Gastrocnemius medialis (tissue), 4 donors: ENCODE measurements around the gene ZNF683. TPM values are rescaled to one million over a fixed set of nuclear protein-coding genes. Genes with fewer than 3 reads are reported as not detected.

Experiments used
- ATAC-seq, 2 donors: fragments of 150-250 bp; one replicate each; pipeline ENCODE4 v1.9.1; 2016
- DNase-seq, 2 donors: peaks; one replicate each; pipeline ENCODE4 v3.0.0-alpha.2; 2019
- H3K27ac ChIP-seq, 4 donors: fragments of 200-600 bp; sonication (generic); 1 replicate in 1 of 4; 2 replicates in 3 of 4; pipeline ENCODE4 v1.5.1; 2016 to 2018; ENCODE audit warnings: mild to moderate bottlenecking in 2 of 4, moderate library complexity in 1 of 4
- H3K27me3 ChIP-seq, 3 donors: fragments of 200-600 bp; sonication (generic) in 2 of 3; 1 replicate in 1 of 3; 2 replicates in 2 of 3; pipeline versions ENCODE4 v1.5.1 to v1.6.0; 2016 to 2019; ENCODE audit warnings: mild to moderate bottlenecking in 1 of 3, moderate library complexity in 1 of 3
- H3K36me3 ChIP-seq, 2 donors: fragments of 200-600 bp; sonication (generic) in 1 of 2; one replicate each; pipeline ENCODE4 v1.5.1; 2017 to 2018
- H3K4me1 ChIP-seq, 2 donors: fragments of 200-600 bp; sonication (generic) in 1 of 2; one replicate each; pipeline ENCODE4 v1.5.1; 2016 to 2017; ENCODE audit warnings: mild to moderate bottlenecking in 2 of 2
- H3K4me3 ChIP-seq, 4 donors: fragments of 200-600 bp; sonication (generic) in 3 of 4; 1 replicate in 1 of 4; 2 replicates in 3 of 4; pipeline ENCODE4 v1.5.1; 2016 to 2019; ENCODE audit warnings: mild to moderate bottlenecking in 2 of 4
- H3K9me3 ChIP-seq, 3 donors: fragments of 200-600 bp; sonication (generic) in 2 of 3; 1 replicate in 1 of 3; 2 replicates in 2 of 3; pipeline ENCODE4 v1.5.1; 2016 to 2019
- POLR2A ChIP-seq, 2 donors: fragments of 450-650 bp; IDR thresholded peaks; one replicate each; pipeline ENCODE4 v1.6.1; 2017; ENCODE audit warnings: antibody characterized with exemption in 2 of 2, mild to moderate bottlenecking in 2 of 2, moderate library complexity in 2 of 2
- in situ Hi-C, 4 donors: fragments of 200-750 bp; cut with MboI; loops; one replicate each; pipeline versions ENCODE4 v1.15.0 to v1.8.0; 2017; ENCODE audit warnings: low sequenced_read_pairs in 4 of 4
- intact Hi-C: fragments of 100-400 bp; cut with DNase I; formaldehyde crosslinking; loops from one replicate; pipeline ENCODE4 v1.15.1; 2023; ENCODE audit warnings: low total_unique reads
- total RNA-seq, 4 donors: library from RNA; depleted of rRNA; stranded (reverse); fragments of >200 nt; gene quantifications; one replicate each; pipeline versions ENCODE4 v1.1.0 to v1.2.3, GENCODE V29; 2016
- TF ChIP-seq, protein P1 (sequence below), 5 experiments: fragments of 450-650 bp in 3 of 5; fragments of 200-600 bp in 2 of 5; sonication (generic) in 2 of 5; IDR thresholded peaks in 4 of 5; conservative IDR thresholded peaks in 1 of 5; 1 replicate in 4 of 5; 2 replicates in 1 of 5; pipeline ENCODE4 v1.5.1; 2016 to 2019; ENCODE audit warnings: antibody characterized with exemption in 5 of 5, mild to moderate bottlenecking in 3 of 5, moderate library complexity in 3 of 5

The ZNF683 gene
- total RNA-seq, 4 donors from 2014 or later, result not detected

DNA sequence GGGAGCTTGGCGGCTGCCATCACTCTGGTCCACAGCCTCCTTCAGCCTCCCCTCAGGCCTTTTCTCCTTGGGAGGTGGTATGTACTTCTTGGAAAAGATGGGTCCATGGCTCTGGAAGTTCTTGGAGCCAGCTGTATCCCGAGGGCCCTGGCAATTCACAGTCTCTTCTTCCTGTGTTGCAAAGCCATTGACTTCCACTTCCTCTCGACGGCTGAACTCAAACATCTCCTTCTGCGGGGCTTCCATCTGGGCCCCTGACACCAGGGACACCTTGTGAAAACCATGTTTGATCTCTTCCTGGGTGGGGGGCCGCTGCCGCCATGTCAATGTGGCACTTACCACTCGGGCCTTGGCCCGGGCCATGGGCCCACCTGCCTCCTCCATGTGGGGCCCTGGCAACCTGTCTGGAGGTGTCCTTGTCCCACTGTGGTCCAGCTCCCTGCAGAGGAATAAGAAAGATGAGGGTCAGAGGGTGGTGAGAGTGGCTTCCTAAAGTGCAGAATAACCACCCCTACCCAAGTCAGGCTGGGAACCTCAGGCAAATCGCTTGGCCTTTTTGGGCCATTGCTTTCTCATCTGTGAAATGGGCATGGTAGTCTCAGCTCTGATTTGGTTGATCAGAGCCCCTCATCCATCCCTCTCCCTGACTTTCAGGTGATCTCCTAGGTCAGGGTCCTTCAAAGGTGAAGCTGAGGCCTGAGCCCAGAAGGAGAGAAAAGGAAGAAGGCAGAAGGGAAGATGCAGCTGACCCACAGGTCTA is 26.1 kb downstream of the ZNF683 start:
- DNase-seq, result no peak
- in situ Hi-C loops, result no loop called here
- Histone ChIP-seq H3K4me3 (no peak overlapping the region), H3K9me3 (no peaks in the 10 kb centered on the region), H3K4me1 (no peaks in the 10 kb centered on the region), H3K27me3 (no peaks in the 10 kb centered on the region), H3K27ac (no peak overlapping the region), H3K36me3 (no peaks in the 10 kb centered on the region)
- no peak for ATAC-seq
- intact Hi-C loops, result no loop called here
- no peak for TF ChIP-seq POLR2A (IDR thresholded peaks at IDR 0.05)
- TF ChIP-seq, protein P1, sequence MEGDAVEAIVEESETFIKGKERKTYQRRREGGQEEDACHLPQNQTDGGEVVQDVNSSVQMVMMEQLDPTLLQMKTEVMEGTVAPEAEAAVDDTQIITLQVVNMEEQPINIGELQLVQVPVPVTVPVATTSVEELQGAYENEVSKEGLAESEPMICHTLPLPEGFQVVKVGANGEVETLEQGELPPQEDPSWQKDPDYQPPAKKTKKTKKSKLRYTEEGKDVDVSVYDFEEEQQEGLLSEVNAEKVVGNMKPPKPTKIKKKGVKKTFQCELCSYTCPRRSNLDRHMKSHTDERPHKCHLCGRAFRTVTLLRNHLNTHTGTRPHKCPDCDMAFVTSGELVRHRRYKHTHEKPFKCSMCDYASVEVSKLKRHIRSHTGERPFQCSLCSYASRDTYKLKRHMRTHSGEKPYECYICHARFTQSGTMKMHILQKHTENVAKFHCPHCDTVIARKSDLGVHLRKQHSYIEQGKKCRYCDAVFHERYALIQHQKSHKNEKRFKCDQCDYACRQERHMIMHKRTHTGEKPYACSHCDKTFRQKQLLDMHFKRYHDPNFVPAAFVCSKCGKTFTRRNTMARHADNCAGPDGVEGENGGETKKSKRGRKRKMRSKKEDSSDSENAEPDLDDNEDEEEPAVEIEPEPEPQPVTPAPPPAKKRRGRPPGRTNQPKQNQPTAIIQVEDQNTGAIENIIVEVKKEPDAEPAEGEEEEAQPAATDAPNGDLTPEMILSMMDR (IDR thresholded peaks at IDR 0.05 in 4 of 5, conservative IDR thresholded peaks at IDR 0.05 in 1 of 5), result no peak

DNA sequence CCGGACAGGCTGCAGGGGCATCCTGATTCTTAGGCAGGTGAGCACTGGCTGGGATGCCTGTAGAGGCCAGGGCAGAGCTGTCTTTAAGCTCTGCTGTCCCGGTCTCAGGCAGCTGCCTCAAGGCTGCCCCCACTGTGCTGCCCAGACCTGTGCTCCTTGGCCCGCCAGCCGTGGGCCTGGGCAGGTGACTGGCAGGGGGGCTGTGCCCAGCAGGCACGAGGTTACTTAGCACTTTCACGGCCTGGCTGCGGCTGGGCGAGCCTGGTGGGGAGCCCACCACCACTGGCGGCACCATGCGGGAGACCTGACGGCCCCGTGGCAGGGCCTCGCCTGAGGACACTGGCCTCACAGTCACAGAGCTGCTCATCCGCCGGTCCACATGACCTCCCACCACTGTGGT is 26.8 kb downstream of the ZNF683 start:
- Histone ChIP-seq H3K27me3 (no peaks in the 10 kb centered on the region), H3K9me3 (no peaks in the 10 kb centered on the region), H3K36me3 (no peaks in the 10 kb centered on the region), H3K4me3 (no peak overlapping the region), H3K4me1 (no peaks in the 10 kb centered on the region), H3K27ac (no peak overlapping the region)
- intact Hi-C loops (no loop called here), in situ Hi-C loops (no loop called here)
- no peak for ATAC-seq
- no peak for DNase-seq
- no peak for TF ChIP-seq POLR2A (IDR thresholded peaks at IDR 0.05)
- TF ChIP-seq, protein P1 (IDR thresholded peaks at IDR 0.05 in 4 of 5, conservative IDR thresholded peaks at IDR 0.05 in 1 of 5), result no peak

DNA sequence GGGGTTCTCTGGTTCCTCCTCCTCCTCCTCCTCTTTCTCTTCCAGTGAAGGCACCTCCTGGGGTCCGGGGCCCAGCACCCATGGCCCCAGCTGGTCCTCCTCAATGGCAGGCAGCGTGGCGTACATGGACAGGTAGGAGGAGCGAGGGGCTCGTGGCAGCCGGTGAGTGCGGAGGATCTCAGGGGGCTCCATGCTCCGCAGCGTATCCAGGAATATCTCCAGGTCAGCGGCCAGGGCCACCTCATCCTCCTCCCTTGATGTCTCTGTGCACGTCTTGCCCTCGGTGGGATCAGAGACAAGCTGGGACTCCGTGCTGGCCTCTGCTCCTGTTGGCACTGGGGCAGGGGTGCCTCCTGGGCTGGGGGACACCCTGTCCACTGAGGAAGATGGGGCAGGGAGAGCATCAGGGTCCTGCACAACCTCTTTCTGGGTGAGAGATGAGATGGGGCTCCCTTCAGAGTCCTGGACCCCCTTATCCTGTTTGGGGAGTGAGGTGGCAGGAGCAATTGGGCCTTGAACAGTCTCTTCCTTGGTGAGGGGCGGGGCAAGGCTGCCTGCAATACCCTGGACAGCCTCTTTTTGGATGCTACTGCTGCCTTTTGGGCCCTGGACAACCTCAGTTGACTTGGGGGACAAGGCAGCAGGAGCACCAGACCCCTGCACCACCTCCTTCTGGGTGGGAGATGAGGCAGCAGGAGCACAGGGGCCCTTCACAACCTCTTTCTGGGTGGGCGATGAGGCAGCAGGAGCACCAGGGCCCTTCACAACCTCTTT is 28.2 kb downstream of the ZNF683 start:
- in situ Hi-C loops (no loop called here), intact Hi-C loops (no loop called here)
- TF ChIP-seq, protein P1 (IDR thresholded peaks at IDR 0.05 in 4 of 5, conservative IDR thresholded peaks at IDR 0.05 in 1 of 5), result no peak
- no peak for TF ChIP-seq POLR2A (IDR thresholded peaks at IDR 0.05)
- H3K9me3 ChIP-seq, result no peaks in the 10 kb centered on the region
- H3K27ac ChIP-seq, result no peak overlapping the region
- H3K4me1 ChIP-seq, result no peaks in the 10 kb centered on the region
- no peaks in the 10 kb centered on the region for H3K36me3 ChIP-seq
- H3K27me3 ChIP-seq, result no peaks in the 10 kb centered on the region
- DNase-seq (no peak), ATAC-seq (no peak)
- H3K4me3 ChIP-seq, result no peak overlapping the region

DNA sequence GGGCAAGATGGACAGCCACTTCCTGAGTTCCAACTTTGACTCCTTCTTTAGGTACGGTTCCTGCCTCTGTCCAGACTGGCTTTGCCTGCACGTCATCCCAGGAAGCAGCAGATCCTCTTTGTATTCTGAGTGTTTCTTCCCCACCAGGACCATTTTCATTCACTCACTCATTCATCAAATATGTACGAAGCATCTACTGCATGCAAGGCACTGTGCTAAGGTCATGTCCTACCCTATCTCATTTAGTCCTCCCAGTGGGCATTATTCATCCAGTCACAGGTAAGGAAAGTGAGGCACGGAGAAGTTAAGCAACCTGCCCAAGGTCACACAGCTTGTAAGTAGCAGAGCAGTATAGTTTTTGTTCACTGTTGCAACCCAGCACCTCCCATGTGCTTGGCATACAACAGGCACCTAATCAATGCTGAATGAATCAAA is 32.5 kb downstream of the ZNF683 start:
- Histone ChIP-seq H3K4me3 (no peak overlapping the region), H3K27me3 (peaks cover 5 to 15% (median 11%) of the 10 kb centered on the region in 3 donors), H3K4me1 (peaks cover 8 to 11% of the 10 kb centered on the region in 2 donors), H3K9me3 (no peaks in the 10 kb centered on the region), H3K27ac (no peak overlapping the region), H3K36me3 (no peaks in the 10 kb centered on the region)
- DNase-seq (no peak), ATAC-seq (no peak)
- TF ChIP-seq POLR2A (IDR thresholded peaks at IDR 0.05), result no peak
- TF ChIP-seq, protein P1 (IDR thresholded peaks at IDR 0.05 in 4 of 5, conservative IDR thresholded peaks at IDR 0.05 in 1 of 5), result no peak
- in situ Hi-C loops (no loop called here), intact Hi-C loops (no loop called here)
